PFSK-1 (cell line): ENCODE measurements around the gene ST6GALNAC3.

Source experiments
- FOXP2 ChIP-seq: optimal IDR thresholded peaks from 2 replicates; pipeline ENCODE3; 2011; ENCODE audit warnings: borderline replicate concordance, control low read depth, inconsistent platforms; ENCODE audit not compliant: insufficient read depth; ENCODE audit errors: extremely low read length, extremely low read depth
- POLR2AphosphoS5 ChIP-seq: IDR thresholded peaks from 2 replicates; pipeline ENCODE4 v1.6.1; 2012; ENCODE audit warnings: low read depth, mild to moderate bottlenecking, control low read depth, low read length, moderate library complexity
- SIN3A ChIP-seq: IDR thresholded peaks from 2 replicates; pipeline ENCODE4 v1.6.1; 2012; ENCODE audit warnings: mild to moderate bottlenecking, low read length, moderate library complexity, borderline replicate concordance; ENCODE audit not compliant: insufficient read depth
- TAF1 ChIP-seq: IDR thresholded peaks from 2 replicates; pipeline ENCODE4 v1.6.1; 2012; ENCODE audit warnings: low read length, control low read depth, borderline replicate concordance; ENCODE audit not compliant: insufficient read depth
- TF ChIP-seq, protein P1 (sequence below), 2 experiments: IDR thresholded peaks; 2 replicates each; pipeline versions ENCODE4 v1.6.1 to v1.8.0; 2011 to 2012; ENCODE audit warnings: low read depth in 2 of 2, low read length in 2 of 2, control low read depth in 1 of 2, inconsistent platforms in 1 of 2, mild to moderate bottlenecking in 1 of 2, moderate library complexity in 1 of 2; ENCODE audit not compliant: insufficient read depth in 1 of 2

Gene ST6GALNAC3

DNA sequence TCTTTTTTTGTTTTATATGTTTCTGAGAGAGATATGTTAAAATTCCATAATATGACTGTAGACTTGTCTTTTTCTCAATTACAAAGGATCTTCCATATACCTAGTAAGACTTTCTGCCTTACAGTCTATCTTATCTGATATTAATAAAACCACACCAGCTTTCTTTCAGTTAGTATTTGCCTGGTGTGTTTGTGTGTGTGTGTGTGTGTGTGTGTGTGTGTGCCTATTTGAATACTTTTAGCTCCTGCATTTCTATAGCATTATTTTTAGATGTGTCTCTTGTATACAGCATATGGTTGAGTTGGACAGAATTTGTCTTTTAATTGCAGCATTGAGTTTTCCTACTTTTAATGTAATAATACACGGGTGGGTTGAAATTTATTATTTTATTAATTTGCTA, 27.5 kb downstream of the ST6GALNAC3 start:
- TF ChIP-seq, protein P1, sequence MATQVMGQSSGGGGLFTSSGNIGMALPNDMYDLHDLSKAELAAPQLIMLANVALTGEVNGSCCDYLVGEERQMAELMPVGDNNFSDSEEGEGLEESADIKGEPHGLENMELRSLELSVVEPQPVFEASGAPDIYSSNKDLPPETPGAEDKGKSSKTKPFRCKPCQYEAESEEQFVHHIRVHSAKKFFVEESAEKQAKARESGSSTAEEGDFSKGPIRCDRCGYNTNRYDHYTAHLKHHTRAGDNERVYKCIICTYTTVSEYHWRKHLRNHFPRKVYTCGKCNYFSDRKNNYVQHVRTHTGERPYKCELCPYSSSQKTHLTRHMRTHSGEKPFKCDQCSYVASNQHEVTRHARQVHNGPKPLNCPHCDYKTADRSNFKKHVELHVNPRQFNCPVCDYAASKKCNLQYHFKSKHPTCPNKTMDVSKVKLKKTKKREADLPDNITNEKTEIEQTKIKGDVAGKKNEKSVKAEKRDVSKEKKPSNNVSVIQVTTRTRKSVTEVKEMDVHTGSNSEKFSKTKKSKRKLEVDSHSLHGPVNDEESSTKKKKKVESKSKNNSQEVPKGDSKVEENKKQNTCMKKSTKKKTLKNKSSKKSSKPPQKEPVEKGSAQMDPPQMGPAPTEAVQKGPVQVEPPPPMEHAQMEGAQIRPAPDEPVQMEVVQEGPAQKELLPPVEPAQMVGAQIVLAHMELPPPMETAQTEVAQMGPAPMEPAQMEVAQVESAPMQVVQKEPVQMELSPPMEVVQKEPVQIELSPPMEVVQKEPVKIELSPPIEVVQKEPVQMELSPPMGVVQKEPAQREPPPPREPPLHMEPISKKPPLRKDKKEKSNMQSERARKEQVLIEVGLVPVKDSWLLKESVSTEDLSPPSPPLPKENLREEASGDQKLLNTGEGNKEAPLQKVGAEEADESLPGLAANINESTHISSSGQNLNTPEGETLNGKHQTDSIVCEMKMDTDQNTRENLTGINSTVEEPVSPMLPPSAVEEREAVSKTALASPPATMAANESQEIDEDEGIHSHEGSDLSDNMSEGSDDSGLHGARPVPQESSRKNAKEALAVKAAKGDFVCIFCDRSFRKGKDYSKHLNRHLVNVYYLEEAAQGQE (IDR thresholded peaks at IDR 0.05; ENCODE audit: insufficient read depth in 1 of 2, low read depth in 2 of 2, low read length in 2 of 2), result no peak
- TF ChIP-seq TAF1 (no peak), FOXP2 (no peak), POLR2AphosphoS5 (no peak), SIN3A (no peak)

DNA sequence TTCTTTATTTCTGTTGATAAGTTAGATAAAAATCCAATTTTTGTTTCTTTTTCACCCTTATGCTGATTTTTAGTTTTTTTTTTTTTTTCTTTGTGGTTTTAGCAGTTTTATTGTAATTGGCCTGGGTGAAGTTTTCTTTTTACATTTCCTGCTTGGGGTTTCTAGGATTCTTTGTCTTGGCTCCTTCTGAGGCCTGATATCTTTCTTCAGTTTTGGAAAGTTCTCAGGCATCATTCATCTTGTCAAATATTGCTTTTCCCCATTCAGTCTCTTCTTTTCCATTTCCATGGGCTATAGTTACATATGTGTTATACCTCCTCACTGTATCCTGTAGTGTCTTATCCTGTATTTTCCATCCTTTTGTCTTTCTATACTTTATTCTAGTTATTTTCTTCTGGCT, 28.5 kb downstream of the ST6GALNAC3 start:
- no peak for TF ChIP-seq SIN3A
- TF ChIP-seq, protein P1 (IDR thresholded peaks at IDR 0.05; ENCODE audit: insufficient read depth in 1 of 2, low read depth in 2 of 2, low read length in 2 of 2), result no peak
- no peak for TF ChIP-seq POLR2AphosphoS5
- no peak for TF ChIP-seq FOXP2
- no peak for TF ChIP-seq TAF1

DNA sequence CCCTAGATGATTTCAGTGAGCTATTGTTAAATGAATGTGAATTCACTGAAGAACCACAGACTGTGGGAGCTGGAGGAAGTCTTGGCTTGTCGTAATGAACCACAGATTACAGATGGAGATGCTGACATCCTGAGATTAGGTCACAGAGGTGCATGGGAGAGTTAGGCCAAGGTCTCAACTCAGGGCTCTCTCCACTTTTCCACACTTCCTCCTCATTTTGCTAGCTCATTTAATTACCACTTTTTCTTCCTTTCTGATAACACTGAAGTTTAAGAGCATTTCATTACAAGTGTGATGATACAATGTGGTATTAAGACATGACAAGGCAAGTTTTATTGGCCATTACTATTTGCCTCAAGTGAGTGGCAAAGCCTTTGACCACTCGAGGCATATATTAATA, 30.8 kb downstream of the ST6GALNAC3 start:
- TF ChIP-seq FOXP2 (no peak), SIN3A (no peak), POLR2AphosphoS5 (no peak), TAF1 (no peak)
- TF ChIP-seq, protein P1 (IDR thresholded peaks at IDR 0.05; ENCODE audit: insufficient read depth in 1 of 2, low read depth in 2 of 2, low read length in 2 of 2), result no peak

DNA sequence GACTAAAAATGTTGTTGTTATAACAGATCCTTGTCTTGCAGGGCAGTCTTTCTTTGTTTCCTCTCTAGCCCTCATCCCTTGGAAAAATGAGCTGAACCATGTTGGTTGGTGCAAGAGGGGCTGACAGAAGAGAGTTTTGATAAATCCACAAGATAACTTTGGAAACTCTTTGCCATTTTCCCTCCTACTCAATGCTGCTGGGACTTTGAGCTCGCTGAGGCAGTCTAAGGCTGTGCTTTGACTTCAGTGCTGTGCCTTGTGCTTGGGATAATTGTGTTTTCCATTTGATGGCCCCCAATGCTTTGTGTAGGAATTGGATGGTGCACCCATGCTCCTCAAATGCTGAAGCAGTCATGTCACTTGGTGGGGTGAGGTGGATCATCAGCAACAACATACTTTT, 31.7 kb downstream of the ST6GALNAC3 start:
- TF ChIP-seq, protein P1 (IDR thresholded peaks at IDR 0.05; ENCODE audit: insufficient read depth in 1 of 2, low read depth in 2 of 2, low read length in 2 of 2), result no peak
- TF ChIP-seq POLR2AphosphoS5, result no peak
- TF ChIP-seq TAF1, result no peak
- no peak for TF ChIP-seq SIN3A
- TF ChIP-seq FOXP2, result no peak

DNA sequence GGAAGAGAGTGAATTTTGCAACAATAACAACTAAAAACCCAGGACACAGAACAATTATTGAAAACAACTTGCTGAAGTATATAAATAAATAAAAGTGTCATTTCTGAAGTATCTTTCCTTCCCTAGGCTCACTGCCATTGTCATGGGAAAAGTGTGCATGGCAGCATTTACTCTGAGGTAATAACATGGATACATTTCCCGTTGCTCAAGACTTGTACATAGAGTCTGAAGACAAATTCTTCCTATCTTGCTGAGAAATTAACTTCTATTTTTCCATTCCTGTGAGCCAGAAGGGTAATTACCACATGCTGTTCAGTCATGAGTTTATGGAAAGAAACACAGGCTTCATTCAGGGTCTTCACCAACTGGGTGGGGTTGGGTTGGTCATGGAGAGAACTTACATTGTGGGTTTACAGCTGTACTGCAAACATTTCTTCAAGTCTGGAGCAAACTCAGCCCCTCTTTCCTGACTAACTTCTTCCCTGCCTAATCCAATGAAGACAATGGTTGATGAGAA, 32.2 kb downstream of the ST6GALNAC3 start:
- no peak for TF ChIP-seq POLR2AphosphoS5
- no peak for TF ChIP-seq TAF1
- no peak for TF ChIP-seq FOXP2
- TF ChIP-seq, protein P1 (IDR thresholded peaks at IDR 0.05; ENCODE audit: insufficient read depth in 1 of 2, low read depth in 2 of 2, low read length in 2 of 2), result no peak
- no peak for TF ChIP-seq SIN3A
